Prostate gland (tissue), 2 donors: Measurements from ENCODE around the gene AACS. TPM values are rescaled to one million over a fixed set of nuclear protein-coding genes. Genes with fewer than 3 reads are reported as not detected.

Source experiments
- DNase-seq: peaks from one replicate; pipeline ENCODE4 v3.0.0-alpha.2; 2019; ENCODE audit warnings: low spot score
- H3K27ac ChIP-seq, 2 donors: fragments of 200-600 bp; sonication (generic); 2 replicates each; pipeline ENCODE4 v1.5.1; 2017 to 2019
- H3K27me3 ChIP-seq: fragments of 200-600 bp; sonication (generic); replicated peaks from 2 replicates; pipeline ENCODE4 v1.5.1; 2019; ENCODE audit not compliant: insufficient read depth
- H3K36me3 ChIP-seq, 2 donors: fragments of 200-600 bp; sonication (generic); 1 replicate in 1 of 2; 2 replicates in 1 of 2; pipeline versions ENCODE4 v1.5.1 to v1.8.1; 2017 to 2019
- H3K4me1 ChIP-seq: fragments of 200-600 bp; sonication (generic); replicated peaks from 2 replicates; pipeline ENCODE4 v1.5.1; 2019
- H3K4me3 ChIP-seq, 2 donors: fragments of 200-600 bp; sonication (generic); 2 replicates each; pipeline ENCODE4 v1.5.1; 2017 to 2019
- H3K9me3 ChIP-seq: fragments of 200-600 bp; sonication (generic); 2 replicates; pipeline ENCODE4 v1.5.1; 2017
- POLR2A ChIP-seq: fragments of 450-650 bp; IDR thresholded peaks from one replicate; pipeline ENCODE4 v1.6.1; 2016; ENCODE audit warnings: antibody characterized with exemption, mild to moderate bottlenecking
- POLR2AphosphoS5 ChIP-seq: sonication (generic); formaldehyde crosslinking; IDR thresholded peaks from one replicate; pipeline ENCODE4 v1.6.1; 2017; ENCODE audit warnings: antibody characterized with exemption
- WGBS: methylation state at CpG from one replicate; pipeline ENCODE4 v1.1.5; 2018; 5-methylcytosine and 5-hydroxymethylcytosine counted together
- intact Hi-C: fragments of 100-400 bp; cut with DNase I; formaldehyde crosslinking; loops from one replicate; pipeline ENCODE4 v1.14.2; 2022
- total RNA-seq, 2 donors: library from RNA; depleted of rRNA; stranded (reverse); fragments of >200 nt; gene quantifications; one replicate each; pipeline ENCODE4 v1.1.0, GENCODE V29; 2016
- TF ChIP-seq, protein P1 (sequence below), 4 experiments: fragments of 200-600 bp in 2 of 4; fragments of 450-650 bp in 2 of 4; sonication (generic) in 2 of 4; IDR thresholded peaks; 1 replicate in 3 of 4; 2 replicates in 1 of 4; pipeline ENCODE4 v1.5.1; 2016 to 2019; ENCODE audit warnings: antibody characterized with exemption in 4 of 4, mild to moderate bottlenecking in 2 of 4, moderate library complexity in 2 of 4

AACS gene
- total RNA-seq, 2 donors from 2014 or later: 20.4 to 21.0 TPM

DNA sequence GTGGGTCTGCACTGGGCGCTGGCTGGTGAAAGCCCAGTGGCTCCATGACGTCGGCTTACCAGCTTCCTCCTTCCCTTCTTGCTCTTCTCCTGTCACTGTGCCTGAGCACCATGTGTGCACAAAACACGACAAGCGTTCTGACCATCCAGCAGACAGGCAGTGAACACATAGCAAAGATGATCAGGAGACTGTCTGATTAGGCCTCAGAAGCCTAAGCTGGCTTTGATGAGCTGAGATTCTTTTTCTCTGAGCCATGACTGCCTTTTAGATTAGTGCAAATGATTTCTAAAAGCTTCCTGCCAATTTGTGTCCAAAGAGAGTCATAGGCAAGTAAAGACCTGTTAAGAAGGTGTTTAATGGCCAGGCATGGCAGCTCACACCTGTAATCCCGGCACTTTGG lies 83.1 kb downstream of the AACS start:
- intact Hi-C loops: no loop called here
- no peaks in the 10 kb centered on the region for H3K4me1 ChIP-seq
- no peaks in the 10 kb centered on the region for H3K27me3 ChIP-seq
- no peak for DNase-seq
- no peak overlapping the region for H3K27ac ChIP-seq
- H3K36me3 ChIP-seq: no peaks in the 10 kb centered on the region
- no peaks in the 10 kb centered on the region for H3K9me3 ChIP-seq
- 74% methylated on average over 6 of the region's 6 CpGs for WGBS
- H3K4me3 ChIP-seq: no peak overlapping the region
- TF ChIP-seq, protein P1, sequence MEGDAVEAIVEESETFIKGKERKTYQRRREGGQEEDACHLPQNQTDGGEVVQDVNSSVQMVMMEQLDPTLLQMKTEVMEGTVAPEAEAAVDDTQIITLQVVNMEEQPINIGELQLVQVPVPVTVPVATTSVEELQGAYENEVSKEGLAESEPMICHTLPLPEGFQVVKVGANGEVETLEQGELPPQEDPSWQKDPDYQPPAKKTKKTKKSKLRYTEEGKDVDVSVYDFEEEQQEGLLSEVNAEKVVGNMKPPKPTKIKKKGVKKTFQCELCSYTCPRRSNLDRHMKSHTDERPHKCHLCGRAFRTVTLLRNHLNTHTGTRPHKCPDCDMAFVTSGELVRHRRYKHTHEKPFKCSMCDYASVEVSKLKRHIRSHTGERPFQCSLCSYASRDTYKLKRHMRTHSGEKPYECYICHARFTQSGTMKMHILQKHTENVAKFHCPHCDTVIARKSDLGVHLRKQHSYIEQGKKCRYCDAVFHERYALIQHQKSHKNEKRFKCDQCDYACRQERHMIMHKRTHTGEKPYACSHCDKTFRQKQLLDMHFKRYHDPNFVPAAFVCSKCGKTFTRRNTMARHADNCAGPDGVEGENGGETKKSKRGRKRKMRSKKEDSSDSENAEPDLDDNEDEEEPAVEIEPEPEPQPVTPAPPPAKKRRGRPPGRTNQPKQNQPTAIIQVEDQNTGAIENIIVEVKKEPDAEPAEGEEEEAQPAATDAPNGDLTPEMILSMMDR (IDR thresholded peaks at IDR 0.05): no peak
- TF ChIP-seq POLR2AphosphoS5 (no peak), POLR2A (no peak)

DNA sequence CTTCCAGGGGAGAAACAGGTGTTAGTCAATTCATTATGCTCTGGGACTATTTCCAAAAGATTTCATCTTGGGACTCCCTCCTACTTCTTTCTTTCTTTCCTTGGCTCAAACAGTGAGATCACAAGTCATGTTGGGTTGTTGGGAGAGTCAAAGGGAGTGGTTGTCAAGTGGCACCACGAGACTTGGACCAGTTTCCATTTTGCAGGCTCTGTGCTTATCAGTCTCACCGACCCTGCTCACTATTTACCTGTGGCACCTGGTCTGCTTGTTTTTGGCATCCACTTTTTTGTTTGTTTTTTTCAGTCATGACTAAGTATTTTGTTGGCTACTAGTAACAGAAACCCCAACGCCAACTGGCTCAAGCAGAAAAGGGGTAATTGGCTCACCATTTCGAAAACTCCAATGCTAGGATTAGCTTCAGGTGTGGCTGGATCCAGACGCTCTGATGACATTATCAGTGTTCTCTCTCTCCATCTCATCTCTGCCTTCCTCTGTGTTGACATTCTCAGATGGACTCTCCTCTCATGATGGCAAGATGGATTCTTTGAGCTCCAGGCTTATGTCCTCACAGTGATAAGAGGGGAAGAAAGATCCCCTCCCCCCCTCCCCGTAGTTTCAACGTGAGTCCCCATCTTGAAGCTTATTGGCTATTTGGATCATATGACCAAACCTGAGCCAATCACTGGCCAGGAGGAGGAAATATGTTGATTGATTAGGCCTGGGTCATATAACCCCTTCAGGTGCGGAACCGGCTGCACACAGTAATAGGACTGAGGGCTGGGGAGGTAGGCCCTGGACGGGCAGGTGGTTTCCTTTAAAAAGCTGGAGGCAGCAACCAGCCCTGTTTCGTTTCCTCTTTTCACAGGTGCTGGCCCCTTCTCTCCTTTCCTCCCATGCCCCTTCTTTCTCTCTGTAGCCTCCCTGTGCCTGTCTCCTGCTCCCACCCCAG lies 84.2 kb downstream of the AACS start:
- H3K27ac ChIP-seq: no peak overlapping the region
- H3K27me3 ChIP-seq: no peaks in the 10 kb centered on the region
- TF ChIP-seq POLR2AphosphoS5 (no peak), POLR2A (no peak)
- TF ChIP-seq, protein P1 (IDR thresholded peaks at IDR 0.05): no peak
- no peak overlapping the region for H3K4me3 ChIP-seq
- DNase-seq: no peak
- intact Hi-C loops: no loop called here
- no peaks in the 10 kb centered on the region for H3K9me3 ChIP-seq
- no peaks in the 10 kb centered on the region for H3K36me3 ChIP-seq
- no peaks in the 10 kb centered on the region for H3K4me1 ChIP-seq
- 80% methylated on average over 11 of the region's 11 CpGs for WGBS

DNA sequence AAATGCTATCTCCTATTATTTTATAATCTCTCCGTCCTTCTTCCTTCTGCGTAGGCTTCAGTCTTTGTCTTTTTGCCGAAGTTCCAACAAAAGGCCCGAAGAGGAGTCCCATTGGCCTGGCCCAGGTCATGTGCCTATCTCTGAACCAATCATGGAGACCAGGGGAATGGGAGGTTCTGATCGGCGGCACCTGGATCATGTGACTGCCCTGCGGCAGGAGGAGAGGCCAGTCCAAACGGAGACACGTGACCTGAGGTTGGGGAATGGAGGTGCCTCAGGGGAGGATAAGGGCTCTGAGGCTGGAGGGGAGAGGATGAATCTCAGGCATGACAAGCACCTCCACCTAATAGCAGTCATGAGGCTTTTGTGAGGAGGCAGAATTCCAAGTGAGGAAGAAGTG lies 86.0 kb downstream of the AACS start:
- no peak overlapping the region for H3K27ac ChIP-seq
- WGBS: 93% methylated on average over 9 of the region's 9 CpGs
- H3K4me3 ChIP-seq: no peak overlapping the region
- TF ChIP-seq, protein P1 (IDR thresholded peaks at IDR 0.05): no peak
- TF ChIP-seq POLR2A: no peak
- no peak for TF ChIP-seq POLR2AphosphoS5
- intact Hi-C loops: no loop called here
- H3K27me3 ChIP-seq: no peaks in the 10 kb centered on the region
- no peaks in the 10 kb centered on the region for H3K4me1 ChIP-seq
- no peaks in the 10 kb centered on the region for H3K9me3 ChIP-seq
- H3K36me3 ChIP-seq: no peaks in the 10 kb centered on the region
- no peak for DNase-seq

DNA sequence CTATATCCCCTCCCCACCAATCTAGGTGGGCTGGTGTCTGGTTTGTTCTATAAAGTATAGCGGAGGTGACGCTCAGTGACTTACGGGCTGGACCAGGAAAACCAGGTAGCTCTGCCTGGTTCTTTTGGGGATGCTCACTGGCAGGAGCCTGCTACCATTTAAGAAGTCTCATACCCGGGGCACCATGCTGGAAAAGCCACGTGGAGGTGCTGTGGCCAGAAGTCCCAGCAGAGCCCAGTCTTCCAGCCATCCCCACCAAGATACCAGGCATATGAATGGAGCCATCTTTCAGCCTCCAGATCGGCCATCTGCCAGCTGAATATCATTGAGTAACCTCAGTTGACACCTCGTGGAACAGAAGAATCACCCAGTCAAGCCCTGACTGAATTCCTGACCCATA lies 87.2 kb downstream of the AACS start:
- Histone ChIP-seq H3K27ac (no peak overlapping the region), H3K36me3 (no peaks in the 10 kb centered on the region), H3K4me1 (no peaks in the 10 kb centered on the region), H3K4me3 (no peak overlapping the region), H3K27me3 (no peaks in the 10 kb centered on the region), H3K9me3 (no peaks in the 10 kb centered on the region)
- WGBS: 79% methylated on average over 7 of the region's 7 CpGs
- DNase-seq: no peak
- intact Hi-C loops: no loop called here
- TF ChIP-seq, protein P1 (IDR thresholded peaks at IDR 0.05): no peak
- TF ChIP-seq POLR2A (no peak), POLR2AphosphoS5 (no peak)

DNA sequence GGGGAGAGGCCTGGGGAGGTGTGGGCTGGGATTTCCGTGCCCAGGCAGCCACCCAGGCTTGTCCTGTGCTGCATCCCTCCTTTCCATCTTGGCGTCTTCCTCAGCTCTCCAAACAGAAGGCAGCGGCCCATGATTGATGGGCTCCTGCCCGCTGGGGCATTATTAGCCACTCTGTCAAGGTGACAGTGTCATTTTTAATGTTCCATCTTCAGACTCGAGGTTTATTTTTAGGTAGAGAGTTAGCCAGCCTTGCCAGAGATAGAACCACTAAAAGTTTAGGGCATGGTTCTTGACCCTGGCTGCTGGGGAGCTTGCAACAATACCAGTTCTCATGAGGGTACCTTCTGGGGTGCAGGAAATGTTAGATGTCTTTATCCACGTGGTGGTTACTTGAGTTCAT lies 90.1 kb downstream of the AACS start:
- intact Hi-C loops: no loop called here
- Histone ChIP-seq H3K36me3 (no peaks in the 10 kb centered on the region), H3K4me3 (no peak overlapping the region), H3K9me3 (no peaks in the 10 kb centered on the region), H3K4me1 (no peaks in the 10 kb centered on the region), H3K27ac (no peak overlapping the region), H3K27me3 (no peaks in the 10 kb centered on the region)
- 66% methylated on average over 6 of the region's 6 CpGs for WGBS
- DNase-seq: no peak
- TF ChIP-seq, protein P1 (IDR thresholded peaks at IDR 0.05): no peak
- no peak for TF ChIP-seq POLR2AphosphoS5
- no peak for TF ChIP-seq POLR2A
